ENCODE measurements around the gene VN1R5. TPM values are rescaled to one million over a fixed set of nuclear protein-coding genes. Genes with fewer than 3 reads are reported as not detected.

VN1R5 gene
- total RNA-seq, 1 donor from 2014 or later, result not detected

DNA sequence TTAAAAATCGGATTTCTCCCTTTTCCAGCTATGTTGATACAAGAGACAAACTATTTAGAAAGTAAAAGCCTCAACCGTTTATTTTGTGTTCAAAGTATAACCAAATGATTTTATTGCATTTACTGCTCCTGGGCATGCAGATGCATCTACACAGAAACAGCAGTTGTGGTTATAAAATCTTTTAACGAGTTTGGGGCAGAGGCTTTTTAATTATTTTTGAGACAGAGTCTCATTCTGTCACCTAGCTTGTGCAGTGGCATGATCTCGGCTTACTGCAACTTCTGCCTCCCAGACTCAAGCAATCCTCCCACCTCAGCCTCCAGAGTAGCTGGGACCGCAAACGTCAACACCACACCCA, 42.2 kb downstream of the VN1R5 start:
- H3K9me3 ChIP-seq (replicated peaks), result no peaks in the 10 kb centered on the region
- peaks cover 5% of the 10 kb centered on the region for H3K27me3 ChIP-seq (ENCODE audit: low read depth)
- no peak overlapping the region for H3K4me3 ChIP-seq
- no peak for DNase-seq
- no peaks in the 10 kb centered on the region for H3K4me1 ChIP-seq
- TF ChIP-seq, protein P1, sequence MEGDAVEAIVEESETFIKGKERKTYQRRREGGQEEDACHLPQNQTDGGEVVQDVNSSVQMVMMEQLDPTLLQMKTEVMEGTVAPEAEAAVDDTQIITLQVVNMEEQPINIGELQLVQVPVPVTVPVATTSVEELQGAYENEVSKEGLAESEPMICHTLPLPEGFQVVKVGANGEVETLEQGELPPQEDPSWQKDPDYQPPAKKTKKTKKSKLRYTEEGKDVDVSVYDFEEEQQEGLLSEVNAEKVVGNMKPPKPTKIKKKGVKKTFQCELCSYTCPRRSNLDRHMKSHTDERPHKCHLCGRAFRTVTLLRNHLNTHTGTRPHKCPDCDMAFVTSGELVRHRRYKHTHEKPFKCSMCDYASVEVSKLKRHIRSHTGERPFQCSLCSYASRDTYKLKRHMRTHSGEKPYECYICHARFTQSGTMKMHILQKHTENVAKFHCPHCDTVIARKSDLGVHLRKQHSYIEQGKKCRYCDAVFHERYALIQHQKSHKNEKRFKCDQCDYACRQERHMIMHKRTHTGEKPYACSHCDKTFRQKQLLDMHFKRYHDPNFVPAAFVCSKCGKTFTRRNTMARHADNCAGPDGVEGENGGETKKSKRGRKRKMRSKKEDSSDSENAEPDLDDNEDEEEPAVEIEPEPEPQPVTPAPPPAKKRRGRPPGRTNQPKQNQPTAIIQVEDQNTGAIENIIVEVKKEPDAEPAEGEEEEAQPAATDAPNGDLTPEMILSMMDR (IDR thresholded peaks at IDR 0.05; ENCODE audit: borderline replicate concordance), result no peak
- H3K36me3 ChIP-seq, result peaks cover 44% of the 10 kb centered on the region
- intact Hi-C loops (cut with micrococcal nuclease), result no loop called here
- H3K27ac ChIP-seq (replicated peaks), result no peak overlapping the region

DNA sequence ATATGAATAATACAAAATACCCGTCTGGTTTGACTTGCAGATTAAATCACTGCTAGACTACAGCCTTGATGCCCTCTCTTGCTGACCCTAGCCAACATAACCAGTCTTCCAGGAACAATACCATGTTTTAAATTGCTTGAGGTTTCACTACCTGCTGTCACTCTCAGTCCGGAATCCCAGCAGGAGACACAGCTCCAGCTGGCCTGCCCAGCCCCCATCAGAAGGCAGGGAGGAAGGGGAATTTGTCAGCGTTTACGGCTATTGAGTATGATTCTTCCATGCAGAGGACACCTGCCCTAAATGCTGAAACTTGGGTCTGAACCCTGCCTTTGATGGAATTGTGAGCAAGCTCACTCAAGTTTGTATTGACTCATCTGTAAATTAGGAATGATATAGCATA, 42.8 kb downstream of the VN1R5 start:
- H3K27me3 ChIP-seq (ENCODE audit: low read depth), result peaks cover 1% of the 10 kb centered on the region
- H3K36me3 ChIP-seq, result peaks cover 50% of the 10 kb centered on the region
- no peaks in the 10 kb centered on the region for H3K9me3 ChIP-seq (replicated peaks)
- H3K27ac ChIP-seq (replicated peaks), result no peak overlapping the region
- TF ChIP-seq, protein P1 (IDR thresholded peaks at IDR 0.05; ENCODE audit: borderline replicate concordance), result no peak
- no peak overlapping the region for H3K4me3 ChIP-seq
- DNase-seq, result no peak
- intact Hi-C loops (cut with micrococcal nuclease), result no loop called here
- H3K4me1 ChIP-seq, result no peaks in the 10 kb centered on the region

DNA sequence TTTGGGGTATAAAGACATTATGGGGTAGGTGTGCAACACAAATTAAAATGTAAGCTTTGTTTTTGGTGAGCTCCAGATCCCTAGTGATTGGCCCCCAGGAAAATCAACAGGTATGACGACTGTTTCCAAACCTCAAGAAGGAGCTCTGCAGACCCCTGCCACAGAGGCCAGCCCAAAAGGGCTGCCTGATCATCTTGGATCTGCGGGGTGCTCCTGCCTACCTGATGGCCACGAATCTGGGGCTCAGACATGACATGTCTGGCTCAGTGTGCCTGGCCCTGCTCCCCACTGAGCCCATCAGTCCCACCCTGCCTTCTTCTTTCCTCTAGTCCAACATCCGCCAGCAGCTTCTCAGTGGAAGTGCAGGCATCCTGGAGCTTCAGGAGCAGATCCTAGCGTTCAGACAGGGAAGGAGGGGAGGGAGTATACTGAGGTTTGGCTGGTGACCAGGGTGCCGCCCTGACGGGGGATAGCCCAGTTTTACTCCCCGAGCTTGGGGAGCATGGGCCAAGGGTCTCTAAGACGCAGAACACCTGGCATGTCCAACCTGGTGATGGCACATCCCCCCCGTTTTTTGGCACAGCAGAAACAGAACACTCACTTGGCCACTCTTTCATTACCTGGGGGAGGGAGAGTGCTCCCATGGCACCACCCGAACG, 44.0 kb downstream of the VN1R5 start:
- H3K27me3 ChIP-seq (ENCODE audit: low read depth), result no peaks in the 10 kb centered on the region
- intact Hi-C loops (cut with micrococcal nuclease), result no loop called here
- H3K9me3 ChIP-seq (replicated peaks), result no peaks in the 10 kb centered on the region
- H3K36me3 ChIP-seq, result peaks cover 61% of the 10 kb centered on the region
- no peak for DNase-seq
- TF ChIP-seq, protein P1 (IDR thresholded peaks at IDR 0.05; ENCODE audit: borderline replicate concordance), result no peak
- H3K27ac ChIP-seq (replicated peaks), result no peak overlapping the region
- no peaks in the 10 kb centered on the region for H3K4me1 ChIP-seq
- H3K4me3 ChIP-seq, result no peak overlapping the region

DNA sequence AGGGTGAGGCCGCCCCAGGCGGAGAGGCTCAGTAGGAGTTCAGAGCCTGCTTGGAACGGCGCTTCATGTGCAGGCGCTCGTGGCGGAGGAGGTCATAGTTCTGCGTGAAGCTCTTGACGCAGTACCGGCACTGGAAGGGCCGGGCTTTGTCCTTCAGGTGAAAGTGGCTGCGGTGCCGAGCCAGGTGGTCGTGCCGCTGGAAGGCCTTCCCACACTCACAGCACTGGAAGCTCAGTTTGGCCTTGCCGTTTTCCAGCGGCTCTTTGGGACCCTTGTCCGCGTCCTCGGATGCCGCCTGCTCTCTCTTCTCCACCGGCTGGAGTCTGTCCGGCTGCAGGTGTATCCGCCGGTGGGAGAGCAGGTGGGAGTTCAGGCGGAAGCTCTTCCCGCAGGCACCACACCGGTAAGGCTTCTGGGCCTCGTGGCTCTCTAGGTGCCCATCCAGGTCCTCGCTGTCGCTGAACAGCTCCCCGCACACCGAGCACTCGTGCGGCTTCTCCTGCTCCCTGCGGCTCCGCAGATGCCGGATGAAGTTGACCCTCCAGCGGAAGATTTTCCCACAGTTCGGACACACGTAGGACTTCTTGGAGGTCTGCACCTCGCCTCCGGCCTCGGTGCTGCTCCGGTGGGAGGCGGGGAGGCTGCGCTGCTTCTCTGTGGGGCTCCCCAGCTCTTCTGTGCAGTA, 44.8 kb downstream of the VN1R5 start:
- Histone ChIP-seq H3K36me3 (peaks cover 68% of the 10 kb centered on the region), H3K27me3 (ENCODE audit: low read depth) (no peaks in the 10 kb centered on the region), H3K27ac (replicated peaks) (no peak overlapping the region), H3K4me3 (no peak overlapping the region), H3K4me1 (no peaks in the 10 kb centered on the region), H3K9me3 (replicated peaks) (no peaks in the 10 kb centered on the region)
- intact Hi-C loops (cut with micrococcal nuclease), result no loop called here
- no peak for DNase-seq
- TF ChIP-seq, protein P1 (IDR thresholded peaks at IDR 0.05; ENCODE audit: borderline replicate concordance), result no peak

DNA sequence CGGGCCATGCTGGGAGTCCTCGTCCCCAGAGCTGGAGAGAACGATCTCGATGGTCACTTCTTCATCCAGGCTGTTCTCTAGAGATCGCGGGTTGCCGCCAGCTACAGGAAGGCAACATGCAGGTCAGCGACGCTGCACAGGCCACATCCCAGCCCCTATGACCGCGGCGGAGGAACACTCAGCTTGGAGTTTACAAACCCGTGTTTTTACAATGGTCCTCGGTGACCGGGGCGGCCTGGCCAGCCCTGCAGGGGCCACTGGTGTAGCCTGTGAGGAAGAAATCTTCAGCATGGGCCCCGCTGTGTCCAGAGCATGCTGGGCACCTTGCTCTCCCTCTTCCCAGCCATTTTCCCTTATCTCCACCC, 45.3 kb downstream of the VN1R5 start:
- no peak for DNase-seq
- intact Hi-C loops (cut with micrococcal nuclease), result no loop called here
- H3K4me3 ChIP-seq, result no peak overlapping the region
- no peaks in the 10 kb centered on the region for H3K9me3 ChIP-seq (replicated peaks)
- no peaks in the 10 kb centered on the region for H3K4me1 ChIP-seq
- H3K27ac ChIP-seq (replicated peaks), result no peak overlapping the region
- no peaks in the 10 kb centered on the region for H3K27me3 ChIP-seq (ENCODE audit: low read depth)
- TF ChIP-seq, protein P1 (IDR thresholded peaks at IDR 0.05; ENCODE audit: borderline replicate concordance), result no peak
- H3K36me3 ChIP-seq, result peaks cover 71% of the 10 kb centered on the region

Data from left ventricle myocardium inferior (tissue), 1 donor.